ENCODE measurements around the gene RHEB. TPM values are rescaled to one million over a fixed set of nuclear protein-coding genes. Genes with fewer than 3 reads are reported as not detected.

The RHEB gene
- polyA plus RNA-seq, 1 donor: 78.9 TPM

- DNase-seq (ENCODE audit: low read depth): no peak
Measured at GRCh38 chr7:151472644-151473380, 46.9 kb downstream of the RHEB start.

GRCh38 chr7:151470711-151471110 is 49.0 kb downstream of the RHEB start:
- DNase-seq (ENCODE audit: low read depth): no peak

GRCh38 chr7:151469281-151469680 is 50.4 kb downstream of the RHEB start:
- no peak for DNase-seq (ENCODE audit: low read depth)

- no peak for DNase-seq (ENCODE audit: low read depth)
Measured at GRCh38 chr7:151468217-151469018, 51.3 kb downstream of the RHEB start.

- DNase-seq (ENCODE audit: low read depth): no peak
Measured at GRCh38 chr7:151465169-151465568, 54.5 kb downstream of the RHEB start.

- no peak for DNase-seq (ENCODE audit: low read depth)
Measured at GRCh38 chr7:151462306-151462779, 57.4 kb downstream of the RHEB start.

GRCh38 chr7:151461942-151462230 is 57.8 kb downstream of the RHEB start:
- no peak for DNase-seq (ENCODE audit: low read depth)

- DNase-seq (ENCODE audit: low read depth): no peak
Measured at GRCh38 chr7:151461096-151461941, 58.4 kb downstream of the RHEB start.

GRCh38 chr7:151460474-151460855 is 59.2 kb downstream of the RHEB start:
- no peak for DNase-seq (ENCODE audit: low read depth)

GRCh38 chr7:151459726-151460473 is 59.8 kb downstream of the RHEB start:
- peak; percentile 54 for DNase-seq (ENCODE audit: low read depth)

- DNase-seq (ENCODE audit: low read depth): no peak
Measured at GRCh38 chr7:151457534-151457933, 62.2 kb downstream of the RHEB start.

GRCh38 chr7:151456782-151457181 is 62.9 kb downstream of the RHEB start:
- DNase-seq (ENCODE audit: low read depth): no peak

GRCh38 chr7:151456276-151456675 is 63.4 kb downstream of the RHEB start:
- no peak for DNase-seq (ENCODE audit: low read depth)

GRCh38 chr7:151455690-151456089 is 64.0 kb downstream of the RHEB start:
- no peak for DNase-seq (ENCODE audit: low read depth)

GRCh38 chr7:151454932-151455530 is 64.7 kb downstream of the RHEB start:
- no peak for DNase-seq (ENCODE audit: low read depth)

- DNase-seq (ENCODE audit: low read depth): no peak
Measured at GRCh38 chr7:151454305-151454704, 65.4 kb downstream of the RHEB start.

- DNase-seq (ENCODE audit: low read depth): no peak
Measured at GRCh38 chr7:151453326-151453791, 66.3 kb downstream of the RHEB start.

GRCh38 chr7:151452680-151453325 is 66.9 kb downstream of the RHEB start:
- DNase-seq (ENCODE audit: low read depth): no peak

- no peak for DNase-seq (ENCODE audit: low read depth)
Measured at GRCh38 chr7:151451626-151452571, 67.8 kb downstream of the RHEB start.

All from forelimb muscle (tissue), 1 donor.